Aorta (tissue), 5 donors: ENCODE data around the gene THADA. TPM values are rescaled to one million over a fixed set of nuclear protein-coding genes. Genes with fewer than 3 reads are reported as not detected.
A peak's percentile ranks its signal among the peaks of the same experiment; 100 is the strongest.

Experiments used
- ATAC-seq: fragments of 200-7000 bp; cut with Tn5 transposase; one replicate; pipeline ENCODE4 v1.9.1; 2022; ENCODE audit warnings: moderate library complexity; ENCODE audit not compliant: low FRiP score
- DNase-seq, 2 donors: peaks; one replicate each; pipeline ENCODE4 v3.0.0-alpha.2; 2020
- H3K27ac ChIP-seq, 2 donors: one replicate each; pipeline ENCODE4 v1.5.1; 2013; ENCODE audit warnings: low read length in 2 of 2, mild to moderate bottlenecking in 2 of 2, moderate library complexity in 2 of 2, control low read depth in 1 of 2, inconsistent platforms in 1 of 2, low read depth in 1 of 2
- H3K27me3 ChIP-seq, 2 donors: one replicate each; pipeline ENCODE4 v1.6.1; 2013; ENCODE audit warnings: control low read depth in 1 of 2, low read length in 1 of 2, mild to moderate bottlenecking in 1 of 2, moderate library complexity in 1 of 2; ENCODE audit not compliant: insufficient read depth in 2 of 2, control insufficient read depth in 1 of 2
- H3K36me3 ChIP-seq, 2 donors: one replicate each; pipeline ENCODE4 v1.6.1; 2013; ENCODE audit warnings: control low read depth in 1 of 2, low read length in 1 of 2, mild to moderate bottlenecking in 1 of 2; ENCODE audit not compliant: insufficient read depth in 2 of 2, control insufficient read depth in 1 of 2
- H3K4me1 ChIP-seq, 2 donors: one replicate each; pipeline ENCODE4 v1.6.1; 2013; ENCODE audit warnings: low read length in 2 of 2, control low read depth in 1 of 2, mild to moderate bottlenecking in 1 of 2, moderate library complexity in 1 of 2; ENCODE audit not compliant: insufficient read depth in 2 of 2, control insufficient read depth in 1 of 2
- H3K4me3 ChIP-seq, 2 donors: one replicate each; pipeline ENCODE4 v1.5.1; 2013; ENCODE audit warnings: low read length in 2 of 2, control low read depth in 1 of 2, mild to moderate bottlenecking in 1 of 2
- H3K9me3 ChIP-seq: one replicate; pipeline ENCODE4 v1.6.1; 2013; ENCODE audit warnings: mild to moderate bottlenecking, low read length; ENCODE audit not compliant: control insufficient read depth
- WGBS, 2 donors: extraction: QIAGEN DNeasy Blood & Tissue Kit; methylation state at CpG; one replicate each; pipeline ENCODE4 v1.1.7; 2013; 5-methylcytosine and 5-hydroxymethylcytosine counted together
- intact Hi-C, 2 donors: fragments of 100-400 bp; cut with DNase I; formaldehyde crosslinking; loops; one replicate each; pipeline versions ENCODE4 v1.14.2 to v1.15.0; 2022
- polyA plus RNA-seq, 2 donors: library from polyadenylated mRNA; stranded (reverse); fragments of 200-250 nt; gene quantifications; one replicate each; pipeline ENCODE4 v1.2.3, GENCODE V29; 2013
- total RNA-seq, 2 donors: library from RNA; stranded (reverse); fragmentation: NEBNext Ultra II Directional; extraction: Animal tissue kit (Norgen Biotek cat#: 25700); gene quantifications; one replicate each; pipeline ENCODE4 v1.2.1, GENCODE V29; 2021
- donor health status: healthy with polysubstance abuse.
- donor health status: Bipolar disorder and iron deficiency.
- donor health status: DM: no; HTN: no; CAD: no.
- donor health status: DM: no; HTN: no; CAD: no.
- donor health status: DM: yes; HTN: yes; CAD: no.

The THADA gene
- total and polyA plus RNA-seq, 4 donors = 12.4 to 38.5 (median 25.0) TPM

- no peaks in the 10 kb centered on the region for H3K9me3 ChIP-seq
- ATAC-seq (no peak), DNase-seq (no peak)
- peak overlapping the region in 1 of 2 donors; percentile 51 for H3K27ac ChIP-seq
- peaks cover 2 to 10% of the 10 kb centered on the region in 2 donors for H3K4me1 ChIP-seq
- H3K36me3 ChIP-seq = no peaks in the 10 kb centered on the region
- H3K27me3 ChIP-seq = no peaks in the 10 kb centered on the region
- no peak overlapping the region for H3K4me3 ChIP-seq
- intact Hi-C loops = loop anchor here in 1 of 2 donors (5.0 kb wide), 3 partner anchors 81 to 171 kb away; no protein-coding TSS in a partner anchor
Measured at GRCh38 chr2:43311276-43311675, 284.6 kb downstream of the THADA start.

GRCh38 chr2:43309935-43310334 is 285.9 kb downstream of the THADA start:
- DNase-seq (no peak), ATAC-seq (no peak)
- Histone ChIP-seq H3K4me3 (no peak overlapping the region), H3K9me3 (no peaks in the 10 kb centered on the region), H3K4me1 (peaks cover 2 to 17% of the 10 kb centered on the region in 2 donors), H3K27ac (no peak overlapping the region), H3K36me3 (no peaks in the 10 kb centered on the region), H3K27me3 (no peaks in the 10 kb centered on the region)
- 86% methylated on average over 1 of the region's 1 CpG; no CpG with 5 or more reads in 1 of the 2 donors for WGBS, 2 donors
- intact Hi-C loops = loop anchor here in 1 of 2 donors (5.0 kb wide), 3 partner anchors 82 to 172 kb away; no protein-coding TSS in a partner anchor

- Histone ChIP-seq H3K27ac (no peak overlapping the region), H3K36me3 (no peaks in the 10 kb centered on the region), H3K27me3 (no peaks in the 10 kb centered on the region), H3K4me3 (no peak overlapping the region), H3K9me3 (no peaks in the 10 kb centered on the region), H3K4me1 (peaks cover 5 to 19% of the 10 kb centered on the region in 2 donors)
- intact Hi-C loops = no loop called here
- DNase-seq (no peak), ATAC-seq (no peak)
- 96 to 97% methylated on average over 3 of the region's 3 CpGs for WGBS, 2 donors
Measured at GRCh38 chr2:43307973-43308372, 287.9 kb downstream of the THADA start.

- Histone ChIP-seq H3K9me3 (no peaks in the 10 kb centered on the region), H3K4me3 (no peak overlapping the region), H3K36me3 (no peaks in the 10 kb centered on the region), H3K27me3 (no peaks in the 10 kb centered on the region), H3K4me1 (peaks cover 7 to 17% of the 10 kb centered on the region in 2 donors), H3K27ac (peak overlapping the region in 1 of 2 donors; percentile 28)
- no peak for DNase-seq
- ATAC-seq = no peak
- 9 to 12% methylated on average over 2 of the region's 2 CpGs for WGBS, 2 donors
- intact Hi-C loops = no loop called here
Measured at GRCh38 chr2:43307046-43307445, 288.8 kb downstream of the THADA start.

- WGBS, 2 donors = 98 to 99% methylated on average over 5 of the region's 5 CpGs
- ATAC-seq (no peak), DNase-seq (no peak)
- intact Hi-C loops = no loop called here
- H3K4me3 ChIP-seq = no peak overlapping the region
- H3K4me1 ChIP-seq = peaks cover 7 to 17% of the 10 kb centered on the region in 2 donors
- H3K36me3 ChIP-seq = no peaks in the 10 kb centered on the region
- H3K27ac ChIP-seq = peak overlapping the region in 1 of 2 donors; percentile 14
- H3K9me3 ChIP-seq = no peaks in the 10 kb centered on the region
- H3K27me3 ChIP-seq = no peaks in the 10 kb centered on the region
Measured at GRCh38 chr2:43306197-43306596, 289.6 kb downstream of the THADA start.

- peaks cover 7 to 21% of the 10 kb centered on the region in 2 donors for H3K4me1 ChIP-seq
- ATAC-seq = peak; percentile 81
- WGBS, 2 donors = 11 to 32% methylated on average over 2 of the region's 2 CpGs
- H3K27ac ChIP-seq = peak overlapping the region; percentile 85 to 90
- H3K36me3 ChIP-seq = no peaks in the 10 kb centered on the region
- no peaks in the 10 kb centered on the region for H3K9me3 ChIP-seq
- no peak overlapping the region for H3K4me3 ChIP-seq
- intact Hi-C loops = no loop called here
- H3K27me3 ChIP-seq = no peaks in the 10 kb centered on the region
- DNase-seq = peak in 1 of 2 donors; percentile 84
Measured at GRCh38 chr2:43305517-43305916, 290.3 kb downstream of the THADA start.

GRCh38 chr2:43305012-43305411 is 290.8 kb downstream of the THADA start:
- ATAC-seq = peak; percentile 68
- WGBS, 2 donors = 0 to 1% methylated on average over 2 of the region's 2 CpGs
- Histone ChIP-seq H3K36me3 (no peaks in the 10 kb centered on the region), H3K4me3 (no peak overlapping the region), H3K9me3 (no peaks in the 10 kb centered on the region), H3K27ac (peak overlapping the region; percentile 85 to 90), H3K4me1 (peaks cover 7 to 22% of the 10 kb centered on the region in 2 donors), H3K27me3 (no peaks in the 10 kb centered on the region)
- DNase-seq = no peak
- intact Hi-C loops = no loop called here

- peak overlapping the region; percentile 57 to 80 for H3K27ac ChIP-seq
- 32 to 36% methylated on average over 3 of the region's 3 CpGs for WGBS, 2 donors
- H3K4me3 ChIP-seq = no peak overlapping the region
- H3K27me3 ChIP-seq = no peaks in the 10 kb centered on the region
- intact Hi-C loops = loop anchor here (5.0 kb wide), 2 partner anchors 42 to 77 kb away; partner anchors contain the start of gene ZFP36L2 (in 1 of the 2)
- no peaks in the 10 kb centered on the region for H3K36me3 ChIP-seq
- H3K4me1 ChIP-seq = peaks cover 7 to 22% of the 10 kb centered on the region in 2 donors
- ATAC-seq = no peak
- DNase-seq = no peak
- no peaks in the 10 kb centered on the region for H3K9me3 ChIP-seq
Measured at GRCh38 chr2:43303889-43304288, 291.9 kb downstream of the THADA start.

- Histone ChIP-seq H3K9me3 (no peaks in the 10 kb centered on the region), H3K4me3 (no peak overlapping the region), H3K27me3 (no peaks in the 10 kb centered on the region), H3K36me3 (no peaks in the 10 kb centered on the region), H3K4me1 (peaks cover 7 to 22% of the 10 kb centered on the region in 2 donors), H3K27ac (peak overlapping the region; percentile 57 to 64)
- DNase-seq = no peak
- ATAC-seq = no peak
- intact Hi-C loops = loop anchor here (5.0 kb wide), 2 partner anchors 41 to 76 kb away; partner anchors contain the start of gene ZFP36L2 (in 1 of the 2)
Measured at GRCh38 chr2:43302961-43303494, 292.8 kb downstream of the THADA start.
